Measurements from ENCODE around the gene CLIC5.

CLIC5 gene

GRCh38 chr6:46035242-46035641 is 19.6 kb upstream of the CLIC5 start:
- no peak for DNase-seq (ENCODE audit: low spot score)

- no peak for DNase-seq (ENCODE audit: low spot score)
These were observed 16.7 kb upstream of the CLIC5 start for GRCh38 chr6:46032110-46032998.

GRCh38 chr6:46029602-46030001 is 13.9 kb upstream of the CLIC5 start:
- no peak for DNase-seq (ENCODE audit: low spot score)

GRCh38 chr6:46026307-46026706 is 10.6 kb upstream of the CLIC5 start:
- no peak for DNase-seq (ENCODE audit: low spot score)

- no peak for DNase-seq (ENCODE audit: low spot score)
These were observed 9.9 kb upstream of the CLIC5 start for GRCh38 chr6:46025573-46025972.

- no peak for DNase-seq (ENCODE audit: low spot score)
These were observed 8.6 kb upstream of the CLIC5 start for GRCh38 chr6:46024124-46024769.

- DNase-seq (ENCODE audit: low spot score), result no peak
These were observed 7.7 kb upstream of the CLIC5 start for GRCh38 chr6:46023216-46023915.

- DNase-seq (ENCODE audit: low spot score), result no peak
These were observed 6.7 kb upstream of the CLIC5 start for GRCh38 chr6:46022106-46022948.

- DNase-seq (ENCODE audit: low spot score), result no peak
These were observed 2.1 kb upstream of the CLIC5 start for GRCh38 chr6:46017726-46018125.

GRCh38 chr6:46016063-46016608 is 476 bp upstream of the CLIC5 start:
- no peak for DNase-seq (ENCODE audit: low spot score)

- no peak for DNase-seq (ENCODE audit: low spot score)
These were observed 1.0 kb downstream of the CLIC5 start for GRCh38 chr6:46014511-46015118.

GRCh38 chr6:46014046-46014445 is 1.6 kb downstream of the CLIC5 start:
- DNase-seq (ENCODE audit: low spot score), result no peak

GRCh38 chr6:46013639-46014038 is 2.0 kb downstream of the CLIC5 start:
- DNase-seq (ENCODE audit: low spot score), result no peak

GRCh38 chr6:46012834-46013233 is 2.8 kb downstream of the CLIC5 start:
- DNase-seq (ENCODE audit: low spot score), result no peak

GRCh38 chr6:46011188-46012085 is 4.2 kb downstream of the CLIC5 start:
- no peak for DNase-seq (ENCODE audit: low spot score)

GRCh38 chr6:46010771-46011170 is 4.9 kb downstream of the CLIC5 start:
- no peak for DNase-seq (ENCODE audit: low spot score)

GRCh38 chr6:46010270-46010669 is 5.4 kb downstream of the CLIC5 start:
- DNase-seq (ENCODE audit: low spot score), result no peak

- no peak for DNase-seq (ENCODE audit: low spot score)
These were observed 13.4 kb downstream of the CLIC5 start for GRCh38 chr6:46002264-46002663.

- DNase-seq (ENCODE audit: low spot score), result no peak
These were observed 14.8 kb downstream of the CLIC5 start for GRCh38 chr6:46000905-46001304.

- no peak for DNase-seq (ENCODE audit: low spot score)
These were observed 17.1 kb downstream of the CLIC5 start for GRCh38 chr6:45998524-45998923.

Data from putamen (tissue), 1 donor.